Measurements from ENCODE around the gene AVL9.
"Not testable (repeated sequence)": the region's sequence is repeated elsewhere in the genome, so short reads cannot be mapped to it uniquely, and the experiment has no call there.

Gene AVL9

GRCh38 chr7:32495298-32496051 lies at the start of gene AVL9:
TSS of gene AVL9 (plus strand) at chr7:32495489. CDS start at chr7:32495710, 221 bp downstream.
- DNase-seq, result peak; percentile 98 to 99

GRCh38 chr7:32447218-32447617 lies 48.1 kb upstream of the AVL9 start:
- no peak for DNase-seq

GRCh38 chr7:32453341-32454011 lies 41.8 kb upstream of the AVL9 start:
- no peak for DNase-seq

- DNase-seq, result no peak
Observed at GRCh38 chr7:32458025-32458424, 37.3 kb upstream of the AVL9 start.

GRCh38 chr7:32459788-32460187 lies 35.5 kb upstream of the AVL9 start:
- DNase-seq, result no peak

- no peak for DNase-seq
Observed at GRCh38 chr7:32461484-32461883, 33.8 kb upstream of the AVL9 start.

GRCh38 chr7:32462451-32462850 lies 32.8 kb upstream of the AVL9 start:
- no peak for DNase-seq

GRCh38 chr7:32462977-32463376 lies 32.3 kb upstream of the AVL9 start:
- no peak for DNase-seq

GRCh38 chr7:32464641-32465416 lies 30.5 kb upstream of the AVL9 start:
- not testable (repeated sequence) for DNase-seq

GRCh38 chr7:32470004-32470403 lies 25.3 kb upstream of the AVL9 start:
- DNase-seq, result not testable (repeated sequence)

- no peak for DNase-seq
Observed at GRCh38 chr7:32470871-32471270, 24.4 kb upstream of the AVL9 start.

GRCh38 chr7:32472015-32472414 lies 23.3 kb upstream of the AVL9 start:
- DNase-seq, result no peak

GRCh38 chr7:32474008-32474407 lies 21.3 kb upstream of the AVL9 start:
- DNase-seq, result no peak

- DNase-seq, result no peak
Observed at GRCh38 chr7:32476816-32477648, 18.3 kb upstream of the AVL9 start.

GRCh38 chr7:32477649-32477980 lies 17.7 kb upstream of the AVL9 start:
- DNase-seq, result no peak

GRCh38 chr7:32479574-32480200 lies 15.6 kb upstream of the AVL9 start:
- peak in 1 of 2 donors; percentile 21 for DNase-seq

- DNase-seq, result no peak
Observed at GRCh38 chr7:32481176-32481575, 14.1 kb upstream of the AVL9 start.

GRCh38 chr7:32481921-32482320 lies 13.4 kb upstream of the AVL9 start:
- DNase-seq, result no peak

- no peak for DNase-seq
Observed at GRCh38 chr7:32489788-32490126, 5.5 kb upstream of the AVL9 start.

- peak; percentile 91 to 92 for DNase-seq
Observed at GRCh38 chr7:32490127-32490796, 5.0 kb upstream of the AVL9 start, which contains the start of gene LSM5. TSS of gene LSM5 (minus strand) at chr7:32490380. CDS start at chr7:32490365, 15 bp downstream.

GRCh38 chr7:32494946-32495297 lies 367 bp upstream of the AVL9 start:
- DNase-seq, result no peak
